HG02571 (cell line): Measurements from ENCODE around the gene ZNF628.
A peak's percentile ranks its signal among the peaks of the same experiment; 100 is the strongest.

ENCODE experiments used
- ATAC-seq: cut with Tn5 transposase; IDR thresholded peaks from one replicate; pipeline ENCODE4 v1.9.1; 2021; ENCODE audit warnings: mild to moderate bottlenecking, moderate library complexity; ENCODE audit not compliant: unreplicated experiment

ZNF628 gene

DNA sequence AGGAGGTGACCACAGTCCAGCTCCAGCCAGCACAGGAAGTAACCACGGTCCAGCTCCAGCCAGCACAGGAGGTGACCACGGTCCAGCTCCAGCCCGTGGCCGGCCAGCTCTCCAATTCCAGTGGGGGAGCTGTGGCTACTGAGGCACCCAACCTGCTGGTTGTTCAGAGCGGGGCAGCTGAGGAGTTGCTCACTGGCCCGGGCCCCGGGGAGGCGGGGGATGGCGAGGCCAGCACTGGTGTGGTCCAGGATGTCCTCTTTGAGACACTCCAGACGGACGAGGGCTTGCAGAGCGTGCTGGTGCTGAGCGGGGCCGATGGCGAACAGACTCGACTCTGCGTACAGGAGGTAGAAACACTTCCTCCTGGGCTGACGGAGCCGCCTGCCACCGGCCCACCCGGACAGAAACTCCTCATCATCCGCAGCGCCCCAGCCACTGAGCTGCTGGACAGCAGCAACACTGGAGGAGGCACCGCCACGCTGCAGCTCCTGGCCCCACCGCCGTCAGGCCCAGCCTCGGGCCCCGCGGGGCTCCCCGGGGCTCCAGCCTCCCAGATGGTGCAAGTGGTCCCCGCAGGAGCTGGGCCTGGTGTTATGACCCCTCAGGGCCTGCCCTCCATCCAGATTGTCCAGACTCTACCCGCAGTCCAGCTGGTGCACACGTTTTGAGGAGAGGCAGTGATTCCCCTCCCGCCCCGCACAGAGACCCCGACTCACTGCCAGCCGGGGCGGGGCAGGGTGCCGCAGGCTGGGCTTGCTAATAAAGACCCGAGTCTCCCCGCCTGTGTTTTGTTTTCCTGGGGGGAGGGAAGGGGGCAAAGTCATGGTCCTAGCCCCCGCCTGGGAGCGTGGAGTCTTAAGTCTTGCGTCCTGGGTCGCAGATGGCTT, 7.5 kb downstream of the ZNF628 start:
- no peak for ATAC-seq

DNA sequence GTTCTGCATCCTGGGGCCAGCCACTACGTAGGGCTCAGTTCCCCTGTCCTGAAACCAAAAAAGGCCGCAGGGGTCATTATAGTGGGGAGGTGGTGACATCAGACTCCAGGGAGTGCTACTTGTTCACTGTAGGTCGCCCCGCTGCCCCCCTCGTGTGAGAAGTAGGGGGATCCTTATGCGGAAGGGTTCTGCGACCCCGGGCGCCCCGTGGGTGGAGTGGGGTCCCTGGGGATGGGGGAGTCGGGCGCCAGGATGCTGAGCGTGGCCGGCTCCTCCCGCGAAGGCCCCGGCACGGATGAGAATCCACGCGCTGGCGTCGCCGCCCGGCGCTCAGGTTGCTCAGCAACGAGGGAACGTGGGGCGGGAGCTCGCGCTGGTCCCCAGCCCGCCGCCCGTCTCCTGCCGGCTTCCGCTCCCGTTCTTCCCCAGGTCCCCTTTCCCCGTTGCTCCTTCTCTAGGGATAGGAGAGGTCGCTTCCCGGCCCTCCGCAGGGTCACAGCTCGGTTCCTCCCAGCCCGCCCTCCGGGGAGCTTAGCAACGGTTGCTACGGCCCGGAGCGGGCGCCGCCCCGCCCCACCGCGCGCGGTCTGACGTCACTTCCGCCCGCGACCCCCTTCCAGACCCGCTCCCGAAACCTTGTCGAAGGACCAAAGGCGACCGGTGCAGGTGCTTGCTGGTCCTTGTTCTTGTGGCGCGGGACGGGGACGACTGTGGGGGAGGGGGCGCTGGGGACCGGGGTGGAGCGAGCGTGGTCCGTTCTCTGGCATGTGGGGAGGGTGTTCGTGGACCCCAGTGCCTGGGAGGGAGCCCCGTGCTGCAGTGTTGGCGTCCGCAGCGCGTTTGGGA, 8.4 kb downstream of the ZNF628 start, which contains the start of gene NAT14:
Gene NAT14 (plus strand): TSS at position 596 of the 846 bp plus-strand sequence. CDS start 521 bp downstream, outside the sequence.
- peak; percentile 49 for ATAC-seq

DNA sequence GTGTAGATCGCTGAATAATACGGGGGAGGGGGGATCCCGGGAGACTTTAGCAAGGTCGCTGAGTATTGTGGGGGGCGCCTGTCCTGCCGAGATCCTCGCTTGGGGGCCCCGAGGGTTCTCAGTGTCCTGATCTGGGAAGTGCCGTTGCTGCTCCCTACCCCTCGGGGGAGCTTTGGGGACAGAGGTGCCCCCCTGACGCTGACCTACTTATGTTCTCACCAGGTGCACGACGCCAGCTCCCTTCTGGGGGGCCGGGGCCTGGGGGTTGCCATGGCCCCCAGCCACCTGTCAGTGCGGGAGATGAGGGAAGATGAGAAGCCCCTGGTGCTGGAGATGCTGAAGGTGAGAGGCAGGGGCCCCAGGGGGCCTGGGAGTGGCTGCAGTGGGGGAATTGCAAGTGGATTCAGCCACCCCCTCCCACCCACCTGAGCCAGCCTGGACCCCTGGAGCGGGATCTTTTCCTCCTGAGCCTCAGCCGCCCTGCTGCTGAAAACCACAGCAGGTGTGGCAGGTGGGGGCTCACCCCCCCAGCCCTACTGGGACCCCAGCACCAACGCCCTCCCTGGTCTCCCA, 9.1 kb downstream of the ZNF628 start:
- no peak for ATAC-seq

DNA sequence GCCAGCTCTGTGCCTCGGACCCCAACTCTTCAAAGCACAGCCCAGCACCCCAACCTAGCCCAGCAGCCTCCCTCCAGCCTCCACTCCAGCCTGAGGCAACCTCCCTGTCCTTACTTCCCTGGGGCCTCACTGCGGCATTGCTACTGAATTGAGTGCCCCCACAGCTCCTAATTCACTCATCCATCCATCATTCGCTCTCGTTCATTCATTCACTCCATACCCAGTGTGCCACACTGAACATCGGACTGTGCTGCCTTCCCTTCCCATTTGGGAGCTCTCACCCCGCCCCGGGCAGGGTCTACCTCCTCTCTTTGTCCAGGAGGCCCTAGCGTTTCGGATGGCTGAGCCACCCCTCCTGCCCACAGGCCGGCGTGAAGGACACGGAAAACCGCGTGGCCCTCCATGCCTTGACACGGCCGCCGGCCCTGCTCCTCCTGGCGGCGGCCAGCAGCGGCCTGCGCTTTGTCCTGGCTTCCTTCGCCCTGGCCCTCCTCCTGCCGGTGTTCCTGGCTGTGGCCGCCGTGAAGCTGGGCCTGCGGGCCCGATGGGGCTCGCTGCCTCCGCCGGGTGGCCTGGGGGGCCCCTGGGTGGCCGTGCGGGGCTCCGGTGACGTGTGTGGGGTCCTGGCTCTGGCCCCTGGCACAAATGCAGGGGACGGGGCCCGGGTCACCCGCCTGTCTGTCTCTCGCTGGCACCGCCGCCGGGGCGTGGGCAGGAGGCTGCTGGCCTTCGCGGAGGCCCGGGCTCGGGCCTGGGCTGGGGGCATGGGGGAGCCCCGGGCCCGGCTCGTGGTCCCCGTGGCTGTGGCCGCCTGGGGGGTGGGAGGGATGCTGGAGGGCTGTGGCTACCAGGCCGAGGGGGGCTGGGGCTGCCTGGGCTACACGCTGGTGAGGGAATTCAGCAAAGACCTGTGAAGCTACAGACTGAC, 9.9 kb downstream of the ZNF628 start:
- ATAC-seq: no peak

DNA sequence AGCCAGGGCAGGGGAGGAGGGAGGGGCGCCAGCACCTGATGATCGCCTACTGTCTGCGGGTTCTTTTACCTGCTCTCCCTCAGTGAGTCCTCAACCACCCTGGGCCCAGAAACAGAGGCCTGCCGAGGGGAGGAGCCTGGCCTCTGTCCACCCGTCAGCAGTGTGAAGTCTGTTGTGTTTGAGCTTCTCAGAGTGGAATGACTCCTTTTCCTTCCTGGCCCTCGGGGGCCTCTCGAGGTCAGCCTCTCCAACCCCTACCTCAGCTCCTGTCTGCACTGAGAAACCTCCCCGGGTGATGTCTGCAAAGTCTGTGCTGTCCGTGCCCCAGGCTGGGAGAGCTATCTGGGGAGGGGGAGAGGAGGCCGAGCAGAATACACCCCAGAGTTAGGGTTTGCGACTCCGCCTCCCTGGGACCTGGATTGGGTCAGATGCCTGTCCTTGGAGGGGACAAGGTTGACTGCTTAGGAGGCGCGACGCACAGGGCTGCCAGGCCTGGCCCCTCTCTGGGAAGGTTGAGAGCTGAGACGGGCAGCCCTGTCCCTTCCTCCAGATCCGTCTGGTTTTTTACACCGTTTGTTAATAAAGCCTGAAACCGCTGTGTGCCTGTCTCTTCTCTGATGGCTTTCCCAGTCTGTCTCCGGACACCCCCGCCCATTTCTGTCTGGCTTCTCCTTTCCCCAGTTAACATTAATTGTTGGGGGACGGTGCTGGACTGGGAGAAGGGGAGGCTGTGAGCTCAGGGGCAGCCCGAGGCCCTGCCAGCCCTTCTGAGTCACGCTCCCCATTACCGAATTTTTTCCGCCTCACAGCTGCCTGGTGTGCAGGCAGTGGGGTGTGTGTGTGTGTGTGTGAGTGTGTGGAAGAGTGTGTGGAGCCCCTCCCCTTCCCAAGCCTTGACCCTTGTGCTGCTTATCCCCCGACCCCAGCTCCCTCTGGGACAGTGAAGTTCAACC, 10.8 kb downstream of the ZNF628 start:
- ATAC-seq: no peak

DNA sequence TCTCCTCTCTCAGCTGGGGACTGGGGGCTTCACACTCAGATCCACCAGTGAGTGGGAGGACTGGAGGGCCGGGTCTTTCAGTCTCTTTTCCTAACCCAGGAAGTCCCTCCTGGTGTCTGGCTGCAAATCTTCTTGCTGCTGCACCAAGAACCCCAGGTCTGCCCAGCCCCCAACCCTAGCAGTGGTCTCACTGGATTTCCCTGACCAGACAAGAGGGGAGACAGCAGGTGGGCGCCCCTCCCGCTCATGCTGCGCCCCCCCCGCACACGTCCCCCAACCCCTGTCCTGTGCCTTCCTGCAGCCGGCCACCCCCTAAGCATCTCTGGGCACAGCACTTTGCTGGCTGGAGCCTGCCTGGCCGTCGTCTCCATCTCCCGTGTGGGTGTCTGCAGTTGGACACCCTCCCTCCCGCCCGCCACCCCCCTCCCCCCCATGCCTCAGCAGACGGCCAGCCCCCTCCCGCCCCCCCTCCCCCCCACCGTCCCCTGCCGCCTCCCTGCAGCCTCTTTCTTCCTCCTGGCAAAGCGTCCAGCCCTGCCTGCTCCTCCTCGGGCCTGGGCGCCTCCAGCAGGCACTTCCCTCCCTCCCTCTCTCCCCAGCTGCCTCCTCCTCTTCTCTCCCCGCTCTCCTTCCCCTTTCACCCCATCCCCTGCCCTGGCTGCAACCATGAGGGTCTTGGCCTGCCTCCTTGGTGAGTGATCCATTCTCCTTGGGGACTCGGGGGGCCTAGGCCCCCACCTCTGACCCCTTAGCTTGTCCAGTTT, 11.7 kb downstream of the ZNF628 start, which contains the start of gene SSC5D:
Gene SSC5D (plus strand): TSS at position 513 of the 764 bp plus-strand sequence. CDS start 154 bp downstream, at position 667.
- no peak for ATAC-seq

DNA sequence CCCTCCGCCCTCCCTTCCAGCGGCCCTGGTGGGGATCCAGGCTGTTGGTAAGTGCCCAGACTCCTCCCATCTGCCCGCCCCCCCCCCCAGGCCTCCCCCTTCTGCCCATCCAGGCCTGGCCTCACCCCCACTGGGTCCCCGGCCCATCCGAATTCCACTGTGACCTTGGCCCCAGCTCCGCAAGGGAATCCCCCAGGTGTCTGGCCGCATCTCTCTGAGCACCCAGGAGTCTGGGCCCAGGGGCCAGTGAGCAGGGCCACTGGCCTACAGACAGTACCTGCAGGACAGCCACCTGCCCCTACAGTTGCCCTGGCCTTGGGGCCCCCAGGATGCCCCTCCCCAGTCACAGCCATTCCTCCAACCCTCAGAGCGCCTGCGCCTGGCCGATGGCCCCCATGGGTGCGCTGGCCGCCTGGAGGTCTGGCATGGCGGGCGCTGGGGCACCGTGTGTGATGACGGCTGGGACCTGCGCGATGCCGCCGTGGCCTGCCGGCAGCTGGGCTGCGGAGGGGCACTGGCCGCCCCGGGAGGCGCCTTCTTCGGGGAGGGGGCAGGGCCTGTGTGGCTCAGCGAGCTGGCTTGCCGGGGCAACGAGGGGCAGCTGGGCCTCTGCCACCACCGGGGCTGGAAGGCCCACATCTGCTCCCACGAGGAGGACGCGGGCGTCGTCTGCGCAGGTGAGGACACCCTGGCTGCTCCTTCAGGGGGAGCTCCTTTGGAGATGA, 12.7 kb downstream of the ZNF628 start:
- no peak for ATAC-seq

DNA sequence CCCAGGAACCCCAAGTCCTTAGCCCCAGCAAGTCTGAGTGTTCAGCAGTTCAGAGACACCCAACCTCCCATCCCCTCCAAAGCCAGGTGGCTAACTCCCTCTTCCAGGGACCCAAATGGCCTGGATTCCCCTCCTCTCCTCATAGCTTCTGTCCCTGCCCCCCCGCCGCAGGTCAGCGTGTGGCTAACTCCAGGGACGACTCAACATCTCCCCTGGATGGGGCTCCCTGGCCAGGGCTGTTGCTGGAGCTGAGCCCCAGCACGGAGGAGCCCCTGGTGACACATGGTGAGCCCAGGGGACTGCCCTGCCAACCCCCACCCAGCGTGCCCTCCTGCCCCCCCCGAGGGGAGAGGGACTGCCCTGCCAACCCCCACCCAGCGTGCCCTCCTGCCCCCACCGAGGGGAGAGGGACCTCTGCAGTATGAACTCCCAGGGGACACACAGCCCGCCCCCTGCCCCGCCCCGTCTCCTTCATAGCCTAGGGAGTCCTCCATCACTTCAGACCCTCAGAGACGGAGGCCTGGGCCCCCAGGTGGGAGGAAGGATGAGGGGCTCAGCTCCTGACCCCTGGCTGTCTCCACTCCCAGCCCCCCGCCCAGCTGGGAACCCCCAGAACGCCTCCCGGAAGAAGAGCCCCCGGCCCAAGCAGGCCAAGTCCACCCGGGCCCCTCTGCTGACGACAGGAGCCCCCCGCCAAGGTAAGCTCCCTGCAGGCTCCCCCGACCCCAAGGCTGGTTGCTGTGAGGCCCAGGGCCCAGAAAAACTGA, 13.5 kb downstream of the ZNF628 start:
- no peak for ATAC-seq

DNA sequence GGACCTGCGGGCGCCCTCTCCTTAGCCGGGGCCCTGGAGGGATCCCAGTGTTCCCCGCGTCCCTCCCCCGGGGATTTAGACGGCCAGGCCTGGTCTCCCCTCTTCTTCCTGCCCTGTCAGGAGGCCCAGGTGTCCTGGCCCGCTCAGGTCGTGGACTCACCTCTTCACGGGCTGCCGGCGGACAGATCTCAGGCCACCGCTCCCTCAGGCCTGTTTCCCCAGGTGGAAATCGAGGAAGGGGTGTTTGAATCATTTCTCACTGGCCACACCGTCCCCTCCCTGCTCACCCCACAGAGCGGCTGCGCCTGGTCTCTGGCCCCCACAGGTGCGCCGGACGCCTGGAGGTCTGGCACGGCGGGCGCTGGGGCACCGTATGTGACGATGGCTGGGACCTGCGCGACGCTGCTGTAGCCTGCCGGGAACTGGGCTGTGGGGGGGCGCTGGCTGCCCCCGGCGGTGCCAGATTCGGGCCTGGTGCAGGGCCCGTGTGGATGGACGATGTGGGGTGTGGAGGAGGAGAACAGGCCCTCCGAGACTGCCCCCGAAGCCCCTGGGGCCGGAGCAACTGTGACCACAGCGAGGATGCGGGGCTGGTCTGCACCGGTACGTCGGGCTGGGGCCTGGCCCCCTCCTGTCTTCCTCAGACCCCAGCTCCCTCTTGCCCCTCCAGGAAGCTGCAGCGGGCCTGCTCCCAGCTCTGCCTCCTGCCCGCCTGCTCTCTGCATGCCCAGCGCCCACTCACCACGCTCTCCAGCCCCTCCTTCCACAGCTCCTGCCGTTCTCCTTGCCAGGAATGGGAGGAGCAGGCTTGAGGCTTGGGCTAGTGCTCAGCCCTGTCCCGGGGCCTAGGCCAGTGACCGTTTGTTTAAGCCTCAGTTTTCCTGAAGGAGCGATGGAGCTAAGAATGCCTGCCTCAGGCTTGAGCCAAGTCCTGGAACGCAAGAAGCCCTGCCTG, 14.3 kb downstream of the ZNF628 start:
- ATAC-seq: no peak

DNA sequence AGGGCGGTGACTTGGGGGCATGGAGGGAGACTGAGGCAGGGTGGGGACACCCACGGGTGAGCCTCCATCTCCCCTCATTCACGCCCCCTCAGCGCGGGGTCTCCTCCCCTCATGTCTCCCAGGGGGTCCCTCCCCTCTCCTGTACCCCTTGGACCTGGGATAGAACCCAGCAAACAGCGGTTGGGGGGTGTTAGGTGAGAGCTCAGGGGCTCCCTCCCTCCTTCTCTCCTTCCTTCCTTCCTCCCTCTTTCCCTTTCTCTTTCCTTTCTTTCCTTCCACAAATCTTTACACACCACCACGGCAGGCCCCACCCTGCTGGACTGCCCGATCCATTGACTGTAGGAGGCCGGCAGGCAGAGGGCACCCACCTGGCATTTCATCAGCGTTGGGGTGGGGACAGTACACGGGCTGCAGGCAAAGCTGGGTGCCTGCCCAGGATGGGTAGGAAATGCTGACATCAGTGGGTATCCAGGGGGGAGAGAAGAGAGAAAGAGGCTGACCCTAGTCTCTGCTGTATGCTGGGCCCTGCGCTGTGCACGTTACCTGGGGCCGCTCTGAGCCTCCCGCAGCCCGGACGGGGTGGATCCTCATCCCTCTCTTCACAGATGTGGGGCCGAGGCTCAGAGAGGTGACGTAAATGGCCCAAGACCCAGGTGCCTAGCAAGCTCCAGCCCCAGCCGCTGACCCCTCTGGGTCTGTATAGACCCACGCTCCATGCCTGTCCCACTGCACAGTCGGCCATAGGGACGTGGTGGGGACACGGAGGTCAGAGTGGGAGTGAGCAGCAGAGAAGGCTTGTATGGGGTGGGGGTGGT, 15.3 kb downstream of the ZNF628 start:
- no peak for ATAC-seq

DNA sequence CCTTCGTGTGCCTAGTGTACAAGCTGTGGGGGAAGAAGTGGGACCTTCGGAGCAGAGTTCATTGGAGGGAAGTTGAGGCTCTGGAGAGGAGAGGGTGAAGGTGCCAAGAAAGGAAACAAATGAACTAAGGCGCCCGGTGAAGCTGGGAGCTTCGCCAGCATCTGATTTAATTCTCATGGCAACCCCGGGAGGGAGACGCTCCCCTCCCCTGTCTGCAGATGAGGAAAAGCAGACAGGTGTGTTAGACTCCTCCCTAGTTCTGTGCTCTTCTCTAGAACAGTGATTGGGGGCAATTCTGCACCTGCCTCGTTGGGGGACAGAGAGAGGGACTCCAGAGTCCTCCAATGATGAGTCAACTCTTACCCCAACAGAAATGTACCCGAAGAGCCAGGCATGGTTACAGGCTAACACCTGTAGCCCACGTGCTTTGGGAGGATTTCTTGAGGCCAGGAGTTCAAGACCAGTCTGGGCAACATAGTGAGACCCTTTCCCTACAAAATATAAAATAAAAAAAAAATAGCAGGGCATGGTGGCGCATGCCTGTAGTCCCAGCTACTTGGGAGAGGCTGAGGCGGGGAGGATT, 16.0 kb downstream of the ZNF628 start:
- ATAC-seq: no peak

DNA sequence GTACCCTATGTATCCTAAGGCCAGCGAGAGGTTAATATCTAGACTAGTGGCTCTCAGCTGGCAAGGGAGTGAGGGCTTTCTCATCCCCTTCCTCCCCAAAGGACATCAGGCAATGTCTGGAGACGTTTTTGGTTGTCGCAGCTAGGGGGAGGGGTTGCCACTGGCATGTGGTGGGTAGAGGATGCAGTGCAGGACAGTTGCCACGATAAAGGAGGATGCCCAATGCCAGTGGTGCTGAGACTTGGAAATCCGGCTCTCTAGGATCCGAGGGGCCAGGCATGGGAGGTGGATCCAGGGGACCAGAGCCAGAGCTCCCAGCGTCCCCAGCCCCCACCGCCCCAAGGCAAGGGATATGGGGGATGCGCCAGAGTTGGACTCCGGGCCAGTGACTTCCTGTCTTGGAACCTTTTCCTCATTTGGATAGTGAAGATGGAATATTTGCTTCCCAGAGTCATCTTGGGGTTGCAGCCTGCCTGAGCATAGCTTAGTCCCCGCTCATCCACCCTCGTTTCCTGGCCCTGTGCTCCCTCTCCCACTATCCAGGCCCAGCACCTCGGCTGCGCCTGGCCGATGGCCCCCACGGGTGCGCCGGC, 16.7 kb downstream of the ZNF628 start:
- ATAC-seq: no peak

DNA sequence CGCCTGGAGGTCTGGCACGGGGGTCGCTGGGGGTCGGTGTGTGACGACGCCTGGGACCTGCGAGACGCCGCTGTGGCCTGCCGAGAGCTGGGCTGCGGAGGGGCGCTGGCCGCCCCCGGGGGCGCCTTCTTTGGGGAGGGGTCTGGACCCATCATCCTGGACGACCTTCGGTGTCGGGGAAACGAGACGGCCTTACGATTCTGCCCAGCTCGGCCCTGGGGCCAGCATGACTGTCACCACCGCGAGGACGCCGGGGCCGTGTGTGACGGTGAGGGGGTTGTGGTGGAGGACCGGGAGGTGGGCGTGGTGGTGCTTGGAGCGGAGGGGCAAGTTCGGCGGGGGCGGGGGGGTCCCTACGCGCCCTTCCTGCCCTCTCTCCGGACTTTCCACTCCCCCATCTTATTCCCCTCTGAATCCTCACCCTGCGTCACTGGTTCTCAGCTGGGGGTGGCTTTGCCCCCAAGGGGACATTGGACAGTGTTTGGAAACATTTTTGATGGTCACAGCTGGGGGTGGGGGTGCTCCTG, 17.3 kb downstream of the ZNF628 start:
- no peak for ATAC-seq

DNA sequence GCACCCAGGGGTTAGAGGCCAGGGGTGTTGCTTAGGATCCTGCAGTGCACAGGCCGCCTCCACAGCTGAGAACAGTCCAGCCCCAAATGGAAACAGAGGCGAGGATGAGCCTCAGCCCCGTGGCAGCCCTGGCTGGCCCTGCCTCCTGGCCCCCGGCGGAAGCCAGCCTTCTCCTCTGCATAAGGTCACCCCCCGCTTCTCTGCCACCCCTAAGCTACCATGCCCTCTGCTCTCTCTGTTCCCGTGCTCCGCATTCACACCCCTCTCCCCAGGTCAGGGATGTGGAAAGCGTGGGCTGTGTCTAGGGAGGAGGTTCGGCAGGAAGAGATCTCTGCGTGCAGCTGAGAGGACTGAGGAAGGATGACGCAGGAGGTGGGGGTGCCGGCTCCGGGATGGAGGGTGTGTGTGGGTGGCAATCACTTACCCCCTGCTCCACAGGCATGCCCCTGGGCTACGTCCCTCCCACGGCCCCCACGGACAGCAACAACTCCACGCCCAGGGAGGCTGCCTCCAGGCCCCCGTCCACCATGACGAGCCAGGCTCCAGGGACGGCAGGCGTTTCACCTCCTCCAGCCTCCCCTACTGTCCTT, 17.9 kb downstream of the ZNF628 start:
- ATAC-seq: no peak
